ENCODE data around the gene PF4V1. TPM values are rescaled to one million over a fixed set of nuclear protein-coding genes. Genes with fewer than 3 reads are reported as not detected.

The PF4V1 gene
- total RNA-seq (2022; extraction: Qiagen RNA extraction; ENCODE audit: low read depth) = not detected in 5 replicates

DNA sequence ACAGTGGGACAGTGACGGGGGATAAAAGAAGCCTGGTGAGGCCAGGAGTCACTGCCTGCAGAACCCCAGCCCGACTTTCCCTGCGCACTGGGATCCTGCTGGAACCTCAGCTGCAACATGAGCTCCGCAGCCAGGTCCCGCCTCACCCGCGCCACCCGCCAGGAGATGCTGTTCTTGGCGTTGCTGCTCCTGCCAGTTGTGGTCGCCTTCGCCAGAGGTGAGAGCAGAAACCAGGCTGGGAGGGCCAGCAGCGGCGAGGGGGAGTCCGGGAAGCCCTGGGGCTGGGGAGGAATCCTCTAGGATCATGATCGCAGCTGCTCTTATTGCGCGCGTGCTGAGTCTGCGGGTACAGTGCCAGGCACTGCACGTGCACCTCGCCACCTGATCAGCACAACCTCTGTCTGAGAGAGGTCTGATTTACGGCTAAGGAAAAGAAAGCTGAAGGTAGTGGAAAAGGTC is at the start of gene PF4V1:
Gene PF4V1, plus strand, starts transcription at position 51 of the 459 bp plus-strand sequence. Its CDS starts 67 bp downstream, at position 118.

DNA sequence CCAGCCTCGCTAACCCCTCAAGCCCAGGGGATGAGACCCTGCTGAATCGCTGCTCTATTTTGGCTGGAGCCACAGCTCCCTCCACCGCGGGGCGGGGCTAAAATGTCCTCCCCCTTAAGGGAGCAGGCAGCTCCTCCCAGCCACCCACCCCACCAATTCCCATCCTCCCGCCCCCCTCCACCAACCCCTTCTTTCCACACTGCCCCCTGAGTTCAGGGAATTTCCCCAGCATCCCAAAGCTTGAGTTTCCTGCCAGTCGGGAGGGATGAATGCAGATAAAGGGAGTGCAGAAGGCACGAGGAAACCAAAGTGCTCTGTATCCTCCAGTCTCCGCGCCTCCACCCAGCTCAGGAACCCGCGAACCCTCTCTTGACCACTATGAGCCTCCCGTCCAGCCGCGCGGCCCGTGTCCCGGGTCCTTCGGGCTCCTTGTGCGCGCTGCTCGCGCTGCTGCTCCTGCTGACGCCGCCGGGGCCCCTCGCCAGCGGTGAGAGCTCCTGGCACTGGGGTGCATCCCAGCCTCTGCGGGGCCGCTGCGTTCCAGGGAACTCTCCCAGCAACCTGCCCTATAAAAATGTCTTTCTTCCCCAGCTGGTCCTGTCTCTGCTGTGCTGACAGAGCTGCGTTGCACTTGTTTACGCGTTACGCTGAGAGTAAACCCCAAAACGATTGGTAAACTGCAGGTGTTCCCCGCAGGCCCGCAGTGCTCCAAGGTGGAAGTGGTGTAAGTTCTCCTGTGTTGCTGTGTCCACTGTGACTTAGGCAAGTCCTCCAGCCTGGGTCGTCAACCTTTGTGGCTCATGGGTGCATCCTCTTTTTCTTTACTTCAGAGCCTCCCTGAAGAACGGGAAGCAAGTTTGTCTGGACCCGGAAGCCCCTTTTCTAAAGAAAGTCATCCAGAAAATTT is 16.5 kb upstream of the PF4V1 start, which contains the start of gene CXCL6:
Gene CXCL6, plus strand, starts transcription at position 306 of the 907 bp plus-strand sequence. Its CDS starts 73 bp downstream, at position 379.

GRCh38 chr4:73869130-73870055 is 16.3 kb downstream of the PF4V1 start, which contains the start of gene CXCL1:
TSS of gene CXCL1 (plus strand) at chr4:73869393. CDS start at chr4:73869471, 78 bp downstream.

Other genes with a start within 250 kb of the PF4V1 start
- 0.54 to 1.1 TPM (median 0.90 TPM) in 5 replicates for gene RASSF6, start 232.9 kb upstream of the PF4V1 start, total RNA-seq (2022; extraction: Qiagen RNA extraction; ENCODE audit: low read depth)
- 8.0 to 17.8 TPM (median 13.6 TPM) in 5 replicates for gene CXCL8, start 112.7 kb upstream of the PF4V1 start, total RNA-seq (2022; extraction: Qiagen RNA extraction; ENCODE audit: low read depth)
- gene CXCL6, start 16.6 kb upstream of the PF4V1 start, total RNA-seq (2022; extraction: Qiagen RNA extraction; ENCODE audit: low read depth) = not detected in 5 replicates
- 10.8 to 15.6 TPM (median 11.7 TPM) in 5 replicates for gene CXCL1, start 16.1 kb downstream of the PF4V1 start, total RNA-seq (2022; extraction: Qiagen RNA extraction; ENCODE audit: low read depth)
- gene PF4, start 128.7 kb downstream of the PF4V1 start, total RNA-seq (2022; extraction: Qiagen RNA extraction; ENCODE audit: low read depth) = 0.39 to 1.3 TPM (median 0.55 TPM) in 5 replicates
- gene PPBP, start 134.9 kb downstream of the PF4V1 start, total RNA-seq (2022; extraction: Qiagen RNA extraction; ENCODE audit: low read depth) = 0.20 to 0.21 TPM in 2 of 5 replicates, not detected in the others
- gene CXCL5, start 145.4 kb downstream of the PF4V1 start, total RNA-seq (2022; extraction: Qiagen RNA extraction; ENCODE audit: low read depth) = 28.2 to 55.2 TPM (median 49.5 TPM) in 5 replicates
- gene CXCL3, start 185.4 kb downstream of the PF4V1 start, total RNA-seq (2022; extraction: Qiagen RNA extraction; ENCODE audit: low read depth) = 5.6 to 7.7 TPM (median 6.2 TPM) in 5 replicates
- gene CXCL2, start 245.9 kb downstream of the PF4V1 start, total RNA-seq (2022; extraction: Qiagen RNA extraction; ENCODE audit: low read depth) = 14.9 to 21.5 TPM (median 16.6 TPM) in 5 replicates

Data from A549 treated with RU486 at 1 μM for 4 hours (cell line).